ENCODE measurements around the gene PIK3AP1.

GRCh38 chr10:96753956-96754355 is 33.6 kb upstream of the PIK3AP1 start:
- TF ChIP-seq CTCF (CRISPR knock-in tag; IDR thresholded peaks at IDR 0.05): no peak
- TF ChIP-seq RFX5 (IDR thresholded peaks at IDR 0.05; ENCODE audit: low read depth, low read length): no peak
- TF ChIP-seq CREB1 (IDR thresholded peaks at IDR 0.05): no peak
- no peak for TF ChIP-seq CREB1 (CRISPR knock-in tag; IDR thresholded peaks at IDR 0.05)
- no peak for TF ChIP-seq SMARCC2 (IDR thresholded peaks at IDR 0.05)
